Activated naive CD4-positive, alpha-beta T cell (primary cell): ENCODE data around the gene IL20.
A peak's percentile ranks its signal among the peaks of the same experiment; 100 is the strongest.

Experiments used
- DNase-seq, 4 experiments: peaks; one replicate each; lab custom pipeline; 2025; lab: John Stamatoyannopoulos, UW

IL20 gene

DNA sequence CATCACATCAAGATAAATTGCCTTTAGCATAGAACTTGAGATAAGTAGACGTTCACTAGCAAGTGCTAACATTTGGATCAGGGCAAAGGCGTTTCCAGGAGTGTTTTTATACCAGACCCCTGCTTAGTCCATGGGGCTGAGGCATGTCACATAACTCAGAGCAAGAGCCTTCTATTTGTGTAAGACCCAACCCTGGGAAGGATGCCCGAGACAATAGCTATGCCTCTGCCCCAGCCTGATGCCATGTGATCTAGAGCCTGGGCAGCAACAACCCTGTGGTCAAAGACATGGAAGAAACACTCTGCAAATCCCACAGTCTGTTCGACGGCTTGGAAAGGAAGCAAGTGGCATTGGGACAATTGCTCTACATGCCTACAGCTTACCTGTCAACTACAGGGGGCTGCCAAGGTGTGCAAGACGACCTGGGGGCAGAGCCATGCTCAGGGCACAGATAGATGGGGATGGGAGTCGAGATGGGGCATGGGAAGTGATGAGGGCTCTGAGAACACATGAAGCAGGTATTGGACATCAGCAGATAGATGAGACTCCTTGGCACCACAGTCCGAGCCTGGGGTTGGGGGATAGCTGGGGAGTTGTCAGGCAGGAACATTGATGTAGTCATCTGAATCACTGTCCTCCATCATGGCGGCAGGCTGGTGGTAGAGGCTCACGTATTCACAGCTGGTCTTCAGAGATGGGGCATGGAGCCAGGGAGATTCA, 39.2 kb downstream of the IL20 start:
- no peak for DNase-seq

DNA sequence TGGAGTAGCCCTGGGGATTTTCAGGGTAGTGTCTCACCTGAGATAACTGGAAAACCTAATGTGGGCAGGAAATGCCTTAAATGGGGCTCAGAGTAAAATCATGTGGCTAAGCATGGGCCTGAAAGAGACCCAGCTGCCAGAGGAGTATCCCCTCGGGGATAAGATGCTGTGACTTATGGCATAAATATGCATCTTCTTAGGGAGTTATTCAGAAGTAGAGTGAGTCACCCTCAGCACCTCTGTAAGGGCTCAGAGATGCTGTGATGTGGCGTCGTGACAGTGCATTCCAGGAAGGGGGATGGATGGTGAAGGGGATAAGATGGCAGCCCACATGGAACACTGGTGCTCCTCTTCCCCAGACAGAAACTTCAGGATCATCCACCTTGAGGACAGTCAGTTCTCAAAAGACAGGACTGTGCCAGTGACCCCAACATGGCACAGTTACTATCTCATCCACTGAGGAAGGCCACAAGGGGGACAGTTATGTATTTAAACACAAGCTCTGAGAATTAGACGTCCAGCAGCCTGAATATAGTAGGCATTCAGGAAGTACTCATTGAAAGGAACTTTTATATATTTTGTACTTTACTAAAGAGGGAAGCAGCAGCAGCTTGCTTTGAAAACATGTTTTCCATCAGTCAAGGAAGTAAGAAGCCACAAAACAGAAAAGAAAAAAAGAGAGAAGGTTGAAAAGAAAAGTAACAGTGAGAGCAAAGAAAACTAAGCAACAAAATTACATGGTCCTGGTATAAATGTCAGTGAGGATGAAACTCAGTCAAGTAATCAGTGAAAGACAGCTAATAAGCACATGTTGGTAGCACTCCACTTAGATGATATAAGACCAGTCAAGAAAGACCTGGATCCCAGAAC, 40.1 kb downstream of the IL20 start:
- no peak for DNase-seq

DNA sequence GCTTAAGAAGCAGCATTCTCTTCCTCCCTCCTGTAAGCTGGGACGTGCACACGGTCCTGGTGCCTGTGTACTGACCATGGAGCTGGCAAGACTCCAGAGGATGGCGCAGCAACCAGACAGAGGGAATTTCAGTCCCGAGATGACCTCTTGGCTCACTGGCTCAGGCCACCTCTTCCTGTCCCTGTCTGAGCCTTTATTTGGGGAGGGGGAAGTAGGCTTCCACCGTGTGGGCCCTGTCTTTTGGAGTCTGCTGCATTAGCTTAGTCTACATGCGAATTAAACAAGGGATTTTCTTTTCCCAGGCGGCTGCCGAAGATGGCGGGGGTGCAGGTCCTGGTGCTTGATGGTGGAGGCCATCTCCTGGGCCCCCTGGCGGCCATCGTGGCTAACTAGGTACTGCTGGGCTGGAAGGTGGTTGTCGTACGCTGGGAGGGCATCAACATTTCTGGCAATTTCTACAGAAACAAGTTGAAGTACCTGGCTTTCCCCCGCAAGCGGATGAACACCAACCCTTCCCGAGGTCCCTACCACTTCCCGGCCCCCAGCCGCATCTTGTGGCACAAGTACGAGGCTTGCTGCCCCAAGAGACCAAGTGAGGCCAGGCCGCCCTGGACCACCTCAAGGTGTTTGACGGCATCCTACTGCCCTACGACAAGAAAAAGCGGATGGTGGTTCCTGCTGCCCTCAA, 42.0 kb downstream of the IL20 start:
- DNase-seq, result no peak

DNA sequence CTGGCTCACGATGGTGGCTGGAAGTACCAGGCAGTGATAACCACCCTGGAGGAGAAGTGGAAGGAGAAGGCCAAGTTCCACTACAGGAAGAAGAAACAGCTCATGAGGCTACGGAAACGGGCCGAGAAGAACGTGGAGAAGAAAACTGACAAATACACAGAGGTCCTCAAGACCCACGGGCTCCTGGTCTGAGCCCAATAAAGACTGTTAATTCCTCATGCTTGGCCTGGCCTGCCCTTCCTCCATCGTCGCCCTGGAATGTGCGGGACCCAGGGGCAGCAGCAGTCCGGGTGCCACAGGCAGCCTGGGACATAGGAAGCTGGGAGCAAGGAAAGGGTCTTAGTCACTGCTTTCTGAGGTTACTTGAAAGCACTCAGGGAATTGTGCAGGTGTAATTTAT, 42.6 kb downstream of the IL20 start:
- DNase-seq, result no peak

DNA sequence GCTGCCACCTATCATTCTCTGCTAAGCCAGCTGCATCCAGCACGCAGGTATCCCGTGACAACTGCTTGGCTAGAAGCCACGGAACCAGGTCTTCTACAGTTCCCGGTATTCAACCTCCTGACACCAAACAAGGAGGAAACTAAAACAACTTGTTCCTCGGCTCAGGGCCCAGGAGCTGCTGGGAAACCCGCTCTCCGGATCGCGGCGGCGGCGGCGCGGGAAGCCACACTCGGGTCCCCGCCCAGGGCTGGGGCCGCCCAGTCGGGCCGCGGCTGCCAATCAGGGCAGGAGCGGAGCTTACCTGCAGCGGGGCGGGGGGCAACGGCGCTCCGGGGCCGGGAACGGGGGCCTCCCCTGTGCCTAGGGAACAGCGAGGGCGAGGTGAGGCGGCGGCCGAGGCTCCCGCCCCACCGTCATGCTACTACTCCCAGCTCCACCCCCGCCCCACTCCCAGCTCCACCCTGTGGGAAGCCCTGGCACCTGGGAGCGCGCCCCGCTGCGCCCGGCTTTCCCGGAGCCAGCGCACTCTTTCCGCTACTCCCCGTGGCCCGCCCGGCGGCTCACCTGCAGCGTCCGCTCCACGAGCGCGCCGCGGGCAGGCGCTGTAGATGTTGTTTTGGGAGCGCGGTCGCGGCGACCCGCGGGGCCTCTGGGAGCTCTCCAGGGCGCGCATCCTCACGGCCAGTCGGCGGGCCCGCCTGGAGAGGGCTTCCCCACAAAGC, 43.9 kb downstream of the IL20 start:
- DNase-seq, result peak in 3 of 4 experiments; percentile 19 to 57 (median 37)

DNA sequence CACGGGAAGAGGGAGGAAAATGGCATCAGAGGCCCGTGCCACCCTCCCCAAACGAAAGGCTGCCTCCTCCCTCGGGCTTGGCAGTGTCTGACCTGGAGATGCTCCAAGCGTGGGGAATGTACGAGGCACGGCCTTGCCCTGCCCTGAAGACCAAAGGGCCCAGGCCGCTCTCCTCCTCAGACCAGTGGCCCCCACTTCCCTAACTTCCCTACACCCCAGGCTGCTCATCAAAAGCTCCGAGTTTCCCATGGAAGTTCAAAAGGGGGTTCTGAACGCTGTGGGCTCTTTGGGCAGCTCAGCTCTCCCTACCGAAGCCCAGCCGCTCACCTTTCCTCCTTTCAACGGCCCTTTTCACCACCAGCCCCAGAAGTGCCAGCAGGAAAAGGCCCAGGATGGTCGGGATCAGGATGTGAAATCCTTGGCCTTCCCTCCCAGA, 44.5 kb downstream of the IL20 start:
- no peak for DNase-seq

DNA sequence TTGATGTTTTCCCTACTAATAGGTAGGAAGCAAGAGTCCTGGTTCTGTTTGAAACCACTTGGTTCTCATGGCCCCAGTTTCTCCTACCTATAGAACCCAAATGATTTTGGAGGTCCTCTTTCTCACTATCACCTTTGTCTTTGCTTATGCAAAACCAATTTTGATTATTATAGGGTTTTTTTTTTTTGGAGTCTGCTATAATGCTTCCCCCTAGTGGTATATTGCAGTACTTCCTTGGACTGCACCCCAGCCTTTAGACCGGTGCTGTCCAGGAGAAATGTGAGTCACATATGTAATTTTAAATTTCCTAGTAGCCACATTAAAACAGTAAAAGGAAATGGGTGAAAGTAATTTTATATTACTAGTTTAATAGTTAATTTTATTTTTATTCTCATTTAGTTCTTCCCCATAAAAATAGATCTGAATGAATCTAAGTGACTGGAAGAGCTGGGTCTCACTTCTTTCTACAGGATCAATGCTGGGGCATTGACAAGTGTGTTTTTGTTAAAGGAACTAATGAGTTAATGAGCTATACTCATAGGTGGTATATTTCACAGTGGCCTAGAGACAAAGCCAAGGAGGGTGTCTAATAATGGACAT, 45.7 kb downstream of the IL20 start:
- DNase-seq, result no peak

DNA sequence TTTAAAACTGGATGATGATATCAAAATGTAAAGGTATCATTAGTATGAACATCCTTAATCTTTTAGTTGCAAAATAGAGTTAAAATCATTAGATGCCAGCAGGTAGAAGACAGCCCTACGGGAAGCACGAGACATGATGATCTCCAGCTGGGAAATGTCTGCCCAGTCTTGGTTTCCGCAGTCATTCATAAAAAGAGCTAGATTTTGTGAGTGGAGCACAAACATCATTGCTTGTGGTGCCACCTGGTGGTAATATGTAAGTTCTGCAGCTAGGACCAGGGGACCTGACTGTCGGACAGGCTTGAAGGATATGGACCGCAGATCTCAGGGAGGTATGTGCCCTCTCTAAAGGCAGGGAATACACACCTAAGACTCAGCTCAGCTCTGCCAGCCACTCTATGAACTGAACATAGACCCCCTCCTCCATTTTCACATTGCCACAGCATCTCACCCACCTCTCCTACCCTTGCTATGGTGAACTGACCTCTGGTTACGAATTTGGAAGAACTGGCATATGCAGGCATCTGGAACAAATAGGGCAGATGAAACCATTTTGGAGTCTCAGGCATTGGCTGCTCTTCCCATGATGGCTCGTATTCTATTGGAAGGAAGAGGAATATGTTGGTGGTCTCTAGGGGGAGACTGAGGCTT, 47.1 kb downstream of the IL20 start:
- peak in 1 of 4 experiments; percentile 26 for DNase-seq

DNA sequence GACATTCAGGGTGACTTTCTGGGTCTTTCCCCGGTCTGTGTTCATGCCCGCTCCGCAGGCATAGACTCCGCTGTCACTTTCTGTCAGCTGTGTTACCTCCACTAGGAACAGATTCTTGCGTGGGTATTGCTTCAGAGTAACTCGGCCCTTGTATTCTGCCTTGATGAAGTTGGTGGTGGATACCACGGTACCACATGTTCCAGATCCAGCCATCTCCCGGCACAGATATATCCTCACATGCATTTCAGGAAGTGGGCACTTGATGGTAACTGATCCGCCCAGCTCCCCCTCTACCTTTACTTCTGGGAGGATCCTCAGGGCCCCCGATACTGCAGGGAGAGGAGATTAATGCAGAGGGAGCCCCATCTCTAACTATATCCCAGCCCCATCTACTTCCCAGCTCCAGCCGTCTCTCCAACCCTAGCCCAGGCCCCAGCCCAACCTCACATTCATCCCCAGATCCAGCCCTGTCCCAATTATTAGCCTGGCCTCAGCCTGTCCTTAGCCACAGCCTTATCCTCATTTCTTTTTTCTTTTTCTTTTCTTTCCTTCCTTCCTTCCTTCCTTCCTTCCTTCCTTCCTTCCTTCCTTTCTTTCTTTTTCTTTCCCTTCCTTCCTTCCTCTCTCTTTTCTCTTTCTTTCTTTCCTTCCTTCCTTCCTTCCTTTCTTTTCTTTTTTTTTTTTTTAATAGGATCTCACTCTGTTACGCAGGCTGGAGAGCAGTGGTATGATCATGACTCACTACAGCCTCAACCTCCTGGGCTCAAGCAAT, 48.5 kb downstream of the IL20 start:
- DNase-seq, result no peak

DNA sequence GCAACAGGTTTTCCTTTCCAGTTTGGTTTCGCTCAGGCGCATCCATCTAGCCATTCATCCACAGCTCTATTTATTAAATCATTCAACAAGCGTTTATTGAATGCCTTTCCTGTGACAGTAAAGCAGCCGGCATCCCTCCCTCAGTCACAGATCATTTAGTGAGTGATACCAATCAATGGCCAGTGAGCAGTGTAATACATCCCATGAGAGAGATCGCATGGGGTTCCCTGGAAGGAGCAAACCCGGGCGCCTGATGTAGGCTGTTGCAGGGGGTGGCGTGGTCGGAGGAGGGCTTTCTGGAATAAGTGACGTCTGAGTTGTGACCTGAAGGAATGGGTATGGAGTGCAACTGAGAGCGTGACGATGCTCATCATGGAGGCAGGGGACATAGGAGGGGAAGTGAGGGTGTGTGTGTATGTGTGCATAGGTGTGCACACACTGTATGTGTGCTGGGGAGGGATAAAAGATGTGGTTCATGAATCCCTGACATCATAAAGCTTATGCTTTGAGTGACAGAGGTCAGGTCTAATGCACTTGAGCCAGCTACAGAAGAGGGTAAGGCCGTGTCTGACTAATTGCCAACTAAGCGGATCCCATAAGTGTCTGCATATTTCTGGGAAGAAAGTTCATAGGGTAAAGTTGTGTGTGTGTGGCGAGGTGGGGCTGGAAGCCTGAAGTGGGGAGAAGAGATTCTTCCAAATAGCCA, 49.8 kb downstream of the IL20 start:
- DNase-seq, result no peak

DNA sequence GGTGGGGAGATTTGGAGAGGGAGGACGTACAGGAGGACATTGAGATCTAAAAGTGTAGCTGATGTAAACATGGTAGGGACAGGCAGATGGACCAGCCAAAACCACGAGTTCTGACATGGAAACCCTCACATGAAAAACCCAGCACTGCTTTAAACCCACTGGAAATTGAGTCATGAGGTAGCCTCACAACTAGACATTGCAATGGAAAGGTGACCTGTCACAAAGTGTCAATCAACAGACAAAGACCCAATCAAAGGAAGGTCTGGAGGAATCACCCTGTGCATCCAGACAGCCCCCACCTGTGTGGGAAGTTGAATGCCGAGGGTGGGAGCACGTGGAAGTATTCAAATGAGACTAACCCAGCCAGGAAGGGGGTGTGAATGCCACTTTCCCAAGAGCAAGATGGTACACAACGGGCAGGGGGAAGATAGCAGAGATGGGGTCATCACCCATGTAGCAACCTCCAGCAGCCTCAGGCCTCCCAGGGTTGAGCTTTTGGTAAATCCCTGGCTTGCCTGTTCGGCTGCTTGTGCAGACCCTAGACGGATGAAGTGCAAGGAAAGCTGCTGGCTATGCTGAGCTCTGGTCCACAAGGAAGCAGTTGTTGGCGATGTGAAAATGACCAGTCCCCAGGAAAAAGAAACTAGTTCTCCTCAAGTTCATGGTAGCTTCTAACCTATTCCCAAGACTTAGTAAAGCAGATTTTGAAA, 50.7 kb downstream of the IL20 start:
- no peak for DNase-seq

DNA sequence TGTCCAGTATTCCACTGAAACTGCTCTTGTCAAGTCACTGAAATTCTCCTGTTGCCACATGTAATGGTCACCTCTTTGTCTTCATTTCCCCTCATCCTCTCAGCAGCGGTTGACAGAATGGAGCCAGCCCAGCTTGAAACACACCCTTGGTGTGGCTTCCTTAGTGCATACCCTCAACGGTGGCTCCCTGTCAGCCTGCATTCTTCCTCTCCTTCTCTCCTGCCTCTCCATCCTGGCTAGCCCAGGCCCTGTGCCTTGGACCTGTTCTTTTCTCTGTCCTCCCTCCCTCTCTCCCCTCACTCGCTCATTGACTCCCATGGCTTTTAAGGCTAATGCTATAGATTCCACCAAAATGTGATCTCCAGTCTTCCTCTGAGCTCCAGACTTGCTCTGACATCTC, 52.7 kb downstream of the IL20 start:
- no peak for DNase-seq
